ENCODE measurements around the gene BTN2A1.

The BTN2A1 gene

DNA sequence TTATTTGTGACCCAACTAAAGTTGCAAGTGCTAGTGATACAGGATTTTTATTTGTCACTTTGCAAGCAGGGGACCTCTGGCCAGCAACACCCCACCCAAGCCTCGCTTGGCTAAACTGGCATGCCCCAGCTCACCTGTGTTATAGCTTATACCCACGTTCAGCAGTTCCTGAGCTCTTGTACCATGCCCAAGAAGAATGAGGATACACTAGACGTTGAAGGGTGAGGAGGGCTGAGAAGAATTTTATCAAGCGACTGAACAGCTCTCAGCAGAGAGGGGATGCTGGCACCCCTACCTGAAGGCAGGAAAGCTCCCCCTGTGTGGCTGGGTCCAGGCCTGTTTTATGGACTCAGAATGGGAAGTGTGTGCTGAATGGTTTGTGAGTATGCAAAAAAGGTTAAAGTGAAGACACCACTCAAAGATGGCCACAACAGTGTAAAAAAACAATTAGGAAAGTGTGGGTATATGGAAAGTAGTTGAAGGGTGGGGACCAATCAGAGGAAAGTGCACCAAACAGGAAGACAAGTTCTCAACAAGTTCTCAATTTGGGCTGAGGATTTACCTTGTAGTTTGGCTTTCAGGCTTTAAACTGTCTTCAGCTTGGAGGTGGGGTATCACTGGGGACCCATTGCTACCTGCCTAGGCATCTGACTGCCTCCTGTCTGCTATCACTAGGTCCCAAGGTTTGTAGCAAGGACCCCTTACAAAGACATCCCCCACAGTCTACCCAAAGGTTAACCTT is 15.0 kb downstream of the BTN2A1 start:
- no peak for DNase-seq

DNA sequence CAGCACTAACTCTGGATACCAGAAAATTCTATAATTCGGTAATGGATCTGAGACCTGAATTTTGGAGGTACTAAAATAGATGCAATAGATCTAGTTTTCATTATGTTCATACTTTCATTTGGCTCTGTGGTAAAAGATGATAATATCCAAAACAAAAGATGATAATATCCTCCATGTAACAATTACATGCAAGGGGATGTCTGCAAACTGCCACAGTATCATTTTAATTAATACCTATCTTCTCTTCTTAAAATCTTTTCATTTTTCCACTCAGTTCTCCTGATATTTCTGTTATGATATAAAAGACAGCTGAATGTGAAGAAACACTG is 15.6 kb downstream of the BTN2A1 start:
- no peak for DNase-seq

DNA sequence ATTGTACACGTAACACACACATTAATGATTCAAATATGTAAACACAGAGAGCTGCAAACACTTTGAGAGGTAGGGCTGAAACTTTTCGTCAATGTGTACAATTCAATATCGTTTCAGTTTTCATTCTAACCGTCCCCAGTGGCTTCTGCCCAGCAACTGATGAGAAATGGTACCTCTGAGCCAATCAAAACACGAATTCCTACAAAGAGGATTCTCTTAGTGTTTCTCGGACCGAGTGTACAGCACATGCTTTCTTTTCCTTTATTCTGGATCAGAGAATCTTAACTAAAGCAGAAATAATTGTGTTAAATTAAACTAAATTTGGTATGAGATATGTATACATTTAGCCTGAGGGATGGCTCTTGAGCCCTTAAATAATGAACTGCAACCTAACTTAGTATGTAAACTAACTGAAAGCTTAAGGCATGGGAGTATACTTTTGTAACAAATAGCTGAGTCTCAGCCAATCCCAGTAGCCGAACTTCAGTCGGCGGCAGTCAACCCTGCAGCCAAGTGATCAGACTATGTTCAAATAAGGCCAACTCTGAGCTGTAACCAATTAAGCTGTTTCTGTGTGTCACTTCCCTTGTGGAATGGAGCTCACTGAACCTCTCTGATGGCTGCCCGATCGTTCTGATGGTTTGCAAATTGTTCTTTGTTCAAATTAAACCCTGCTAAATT is 16.1 kb downstream of the BTN2A1 start:
- DNase-seq = no peak

DNA sequence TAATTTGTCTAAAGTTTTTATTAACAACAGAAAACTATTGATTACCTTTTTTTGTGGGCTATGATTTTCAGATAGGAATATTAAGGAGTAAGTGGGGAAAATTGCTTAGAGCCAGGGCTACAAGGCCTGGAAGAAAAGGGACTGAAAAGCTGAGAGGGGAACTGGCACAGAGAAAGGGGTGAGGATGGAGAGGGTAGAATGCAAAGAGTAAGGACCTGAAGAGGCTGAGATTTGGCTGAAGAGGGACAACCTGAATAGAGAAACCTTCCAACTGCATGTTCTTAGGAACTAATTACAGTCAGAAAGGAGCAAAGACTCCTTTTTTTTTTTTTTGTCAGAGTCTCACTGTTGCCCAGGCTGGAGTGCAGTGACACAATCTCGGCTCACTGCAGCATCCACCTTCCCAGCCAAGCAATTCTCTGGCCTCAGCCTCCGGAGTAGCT is 16.7 kb downstream of the BTN2A1 start:
- DNase-seq = no peak

DNA sequence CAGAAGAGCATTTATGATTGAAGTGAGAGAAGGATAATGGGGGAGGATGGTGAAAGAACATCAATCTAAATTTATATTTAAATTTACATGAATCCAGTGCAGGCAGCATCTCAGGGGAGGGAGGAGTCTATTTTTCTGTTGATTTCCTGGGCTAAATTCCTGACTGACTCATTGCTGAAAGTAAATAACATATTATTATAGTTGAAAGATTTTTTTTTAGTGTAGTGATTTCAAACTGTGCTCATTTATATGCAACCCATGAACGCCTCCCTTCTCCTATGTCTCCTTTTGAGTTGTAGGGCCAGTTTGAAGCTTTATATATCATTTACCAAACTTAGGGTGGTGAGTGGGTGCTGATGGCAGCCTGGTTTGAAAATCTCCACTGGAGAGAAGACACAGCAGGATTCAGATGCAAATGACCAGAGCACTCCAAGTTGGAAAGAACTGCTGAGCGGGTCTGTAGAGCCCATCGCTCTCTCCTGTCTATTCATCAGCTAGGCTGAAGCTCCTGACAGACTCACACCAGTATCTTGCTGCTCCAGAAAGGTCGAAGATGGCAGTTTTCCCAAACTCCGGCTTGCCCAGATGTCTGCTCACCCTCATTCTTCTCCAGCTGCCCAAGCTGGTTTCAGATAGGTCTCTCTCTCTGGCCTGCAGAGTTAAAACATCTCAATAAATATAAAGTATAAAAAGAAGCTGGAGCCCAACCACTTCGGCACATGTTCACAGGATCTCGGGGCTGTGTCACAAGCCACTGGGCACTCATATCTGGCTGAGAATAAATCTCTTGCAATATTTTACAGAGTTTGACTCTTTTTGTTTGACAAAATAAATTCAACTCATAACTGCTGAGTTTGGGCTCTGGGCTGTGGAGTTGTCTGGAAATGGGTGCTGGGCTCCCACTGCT is 18.3 kb downstream of the BTN2A1 start:
- DNase-seq = no peak

DNA sequence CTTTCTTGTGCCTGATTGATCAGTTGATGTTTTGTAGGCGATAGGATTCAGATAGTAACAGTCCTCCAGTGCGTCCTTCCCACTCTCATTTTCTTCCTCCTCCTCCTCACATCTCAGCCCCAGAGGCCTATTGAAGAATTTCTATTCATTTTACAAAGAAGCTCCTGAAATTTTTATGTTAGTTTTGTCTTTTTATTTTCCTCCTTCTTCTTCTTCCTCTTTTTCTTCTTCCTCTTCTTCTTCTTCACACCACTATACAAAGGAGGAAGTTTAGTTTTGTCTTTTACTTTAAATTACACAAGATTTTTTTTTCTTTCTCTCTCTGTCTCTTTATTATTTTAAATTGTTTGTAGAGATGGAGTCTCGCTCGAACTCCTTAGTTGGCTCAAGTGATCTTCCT is 19.1 kb downstream of the BTN2A1 start:
- DNase-seq = no peak

DNA sequence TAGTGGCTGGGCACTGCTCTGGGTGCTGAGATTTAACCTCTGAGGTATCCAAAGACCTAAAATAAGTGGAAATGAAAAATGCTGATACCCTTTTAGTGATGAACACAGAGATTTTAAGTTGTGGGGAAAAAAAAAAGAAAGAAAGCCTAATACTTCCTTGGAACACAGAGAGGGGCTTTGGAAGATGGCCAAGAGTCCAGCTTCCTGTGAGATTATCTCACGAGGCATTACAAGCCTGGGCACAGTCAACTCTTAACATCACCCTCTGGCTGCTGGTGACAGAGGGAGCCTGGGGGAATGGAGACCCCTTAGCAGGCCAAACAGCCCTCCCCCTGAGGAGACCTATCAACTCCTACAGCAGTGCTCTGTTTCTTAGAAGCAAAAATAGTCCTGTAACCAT is 19.7 kb downstream of the BTN2A1 start:
- DNase-seq = no peak

DNA sequence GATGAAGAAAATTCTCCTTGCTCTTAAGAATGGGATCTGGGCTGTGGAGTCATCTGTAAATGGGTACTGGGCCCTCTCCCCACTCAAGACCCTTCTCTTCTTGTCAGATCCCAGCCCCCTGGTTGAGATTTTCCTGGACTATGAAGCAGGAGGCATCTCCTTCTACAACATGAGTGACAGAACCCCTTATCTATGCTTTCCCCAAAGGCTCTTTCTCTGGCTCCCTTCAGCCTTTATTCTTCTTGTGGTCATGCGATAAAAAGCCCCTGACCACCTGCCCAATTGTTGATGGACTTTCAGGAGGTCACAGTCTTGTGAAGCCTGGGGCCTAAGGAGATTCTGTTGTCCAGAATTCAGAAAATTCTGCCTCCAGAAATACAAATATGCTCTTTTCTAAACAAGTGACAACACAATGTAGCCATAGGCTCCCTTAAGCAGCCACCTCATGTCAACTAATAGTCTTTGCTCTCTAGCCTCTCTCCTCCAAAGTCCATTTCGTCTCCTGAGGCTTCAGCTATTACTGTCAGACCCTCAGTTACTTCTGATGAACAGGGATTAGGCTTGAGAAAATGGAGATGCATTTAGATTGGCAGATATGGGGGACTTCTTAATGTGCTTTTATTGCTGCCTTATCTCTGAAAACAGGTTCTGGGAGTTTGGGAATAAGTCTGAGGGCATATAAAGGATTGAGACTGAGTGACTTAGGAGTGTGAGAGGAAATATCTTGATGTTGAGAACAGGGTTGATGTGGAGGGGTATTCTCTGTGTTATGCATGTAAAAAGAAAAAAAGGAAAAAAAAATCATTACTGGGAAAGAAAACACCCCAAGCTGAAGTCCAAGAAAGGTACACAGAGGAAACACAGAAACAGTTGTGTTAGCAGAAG is 20.6 kb downstream of the BTN2A1 start:
- DNase-seq = no peak

DNA sequence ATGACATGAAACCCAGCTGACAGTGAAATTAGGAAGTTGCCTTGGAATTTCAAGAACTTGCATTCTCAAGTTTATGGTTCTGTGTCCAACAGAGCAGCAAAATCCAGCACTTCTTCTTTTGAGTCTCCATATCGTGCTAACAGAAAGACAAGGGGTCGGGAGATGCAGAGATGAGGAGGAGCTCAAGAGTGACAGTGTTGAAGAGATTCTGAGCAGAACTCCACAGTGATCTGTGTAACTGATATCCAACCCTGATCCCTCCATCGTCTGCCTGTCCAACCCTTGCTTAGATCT is 21.2 kb downstream of the BTN2A1 start:
- no peak for DNase-seq

DNA sequence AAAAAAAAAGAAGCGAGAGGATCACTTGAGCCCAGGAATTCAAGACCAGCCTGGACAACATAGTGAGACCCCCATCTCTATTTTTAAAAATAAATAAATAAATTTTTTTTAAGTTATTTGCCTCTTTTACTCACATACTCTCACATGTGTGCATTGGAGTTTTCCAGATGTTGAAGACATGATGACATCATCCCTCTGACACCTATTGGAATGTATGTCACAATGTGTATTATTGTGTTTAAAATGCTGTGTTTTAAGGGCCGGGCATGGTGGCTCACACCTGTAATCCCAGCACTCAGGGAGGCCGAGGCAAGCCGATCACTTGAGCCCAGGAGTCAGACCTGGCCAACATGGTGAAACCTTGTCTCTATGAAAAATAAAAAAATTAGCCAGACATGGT is 24.6 kb downstream of the BTN2A1 start:
- no peak for DNase-seq

DNA sequence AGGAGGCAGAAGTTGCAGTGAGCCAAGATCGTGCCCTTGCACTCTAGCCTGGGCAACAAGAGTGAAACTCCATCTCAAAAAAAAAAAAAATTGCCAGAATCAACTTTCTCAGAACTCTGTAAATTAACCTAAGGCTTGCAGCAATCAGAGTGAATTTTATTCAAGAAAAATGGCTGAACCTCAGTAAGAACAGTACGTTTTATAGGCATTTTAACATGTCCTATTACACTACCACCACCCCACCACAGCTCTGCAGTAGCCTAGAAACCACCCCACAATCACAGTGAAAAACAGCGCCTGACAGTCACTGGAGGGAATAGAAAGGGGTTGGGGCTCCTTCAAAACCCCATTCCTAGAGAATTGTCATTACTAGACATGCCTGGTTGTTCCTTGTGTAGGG is 26.0 kb downstream of the BTN2A1 start:
- no peak for DNase-seq

DNA sequence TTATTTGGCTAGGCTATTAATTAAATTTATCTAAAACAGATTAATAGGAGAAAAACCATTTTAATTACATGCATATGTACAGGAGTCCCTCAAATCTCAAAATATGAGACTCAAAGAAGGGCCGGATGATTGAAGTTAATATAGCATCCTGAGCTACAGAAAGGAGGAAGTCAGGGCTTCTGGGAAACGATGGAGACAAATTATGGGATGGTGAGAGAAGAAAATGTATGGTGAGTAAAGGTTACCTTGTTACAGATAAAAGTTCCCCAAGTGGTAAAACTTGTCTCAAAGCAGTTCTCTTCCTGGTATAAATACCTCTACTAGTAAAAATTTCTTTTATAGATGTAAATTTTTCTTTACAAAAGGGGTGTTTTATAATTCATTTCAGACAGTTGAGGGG is 26.4 kb downstream of the BTN2A1 start:
- DNase-seq = no peak

DNA sequence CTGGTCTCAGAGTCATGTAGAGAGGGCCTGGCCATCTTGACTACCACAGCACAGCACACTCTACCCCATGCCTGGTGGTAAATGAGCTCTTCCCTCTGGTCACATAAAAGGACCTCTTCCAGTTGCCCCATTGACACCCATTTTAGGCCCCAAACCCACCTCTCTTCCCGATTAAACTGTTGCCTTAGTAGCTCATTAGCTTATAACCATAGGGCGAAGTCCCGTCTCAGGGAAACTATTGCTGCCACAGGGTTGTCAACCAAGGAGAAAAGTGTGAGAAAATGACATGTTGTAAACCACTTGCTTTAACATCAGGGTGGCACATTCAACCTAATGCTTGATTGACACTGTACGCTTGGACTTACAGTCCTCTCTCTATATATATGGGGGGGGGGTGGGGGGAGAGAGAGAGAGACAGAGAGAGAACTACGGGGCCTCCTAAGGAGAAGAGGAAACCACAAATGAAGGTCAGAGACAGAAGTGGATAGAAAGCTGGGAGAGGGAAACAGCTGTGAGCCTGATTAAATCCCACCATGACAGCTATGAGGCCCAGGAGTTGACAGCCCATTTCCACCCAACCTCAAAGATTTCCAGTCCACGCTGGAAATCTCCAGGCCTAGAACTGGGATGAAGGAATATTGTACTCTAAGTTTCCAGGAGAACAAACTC is 27.5 kb downstream of the BTN2A1 start:
- no peak for DNase-seq

DNA sequence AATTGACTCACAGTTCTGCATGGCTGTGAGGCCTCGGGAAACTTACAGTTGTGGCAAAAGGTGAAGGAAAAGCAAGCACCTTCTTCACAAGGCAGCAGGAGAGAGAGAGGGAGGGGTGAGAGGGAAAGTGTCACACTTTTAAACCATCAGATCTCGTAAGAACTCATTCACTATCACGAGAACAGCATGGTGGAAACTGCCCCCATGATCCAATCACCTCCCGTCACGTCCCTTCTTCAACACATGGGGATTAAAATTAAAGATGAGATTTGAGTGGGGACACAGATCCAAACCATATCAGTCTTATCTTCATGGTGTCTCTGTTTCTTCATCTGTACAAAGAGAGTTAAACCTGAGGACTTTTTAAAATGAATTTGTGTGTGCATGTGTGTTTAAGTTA is 28.6 kb downstream of the BTN2A1 start:
- DNase-seq = no peak

DNA sequence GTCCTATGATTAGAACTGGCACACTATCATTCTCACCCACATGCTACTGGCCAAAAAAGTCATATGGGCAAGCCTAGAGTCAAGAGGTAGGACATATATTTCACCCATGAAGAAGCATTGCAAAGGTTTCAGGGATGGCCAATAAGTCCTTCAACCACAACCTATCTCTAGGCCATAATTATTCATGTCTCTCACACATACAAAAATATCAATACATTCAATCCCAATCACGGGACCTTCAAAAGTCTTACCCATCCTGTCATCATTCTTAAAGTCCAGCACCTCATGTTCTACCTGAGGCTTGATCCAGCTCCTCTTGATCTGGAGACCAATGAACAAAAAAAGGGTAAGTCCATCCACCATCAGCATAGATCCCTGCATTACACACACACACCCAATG is 29.7 kb downstream of the BTN2A1 start:
- no peak for DNase-seq

DNA sequence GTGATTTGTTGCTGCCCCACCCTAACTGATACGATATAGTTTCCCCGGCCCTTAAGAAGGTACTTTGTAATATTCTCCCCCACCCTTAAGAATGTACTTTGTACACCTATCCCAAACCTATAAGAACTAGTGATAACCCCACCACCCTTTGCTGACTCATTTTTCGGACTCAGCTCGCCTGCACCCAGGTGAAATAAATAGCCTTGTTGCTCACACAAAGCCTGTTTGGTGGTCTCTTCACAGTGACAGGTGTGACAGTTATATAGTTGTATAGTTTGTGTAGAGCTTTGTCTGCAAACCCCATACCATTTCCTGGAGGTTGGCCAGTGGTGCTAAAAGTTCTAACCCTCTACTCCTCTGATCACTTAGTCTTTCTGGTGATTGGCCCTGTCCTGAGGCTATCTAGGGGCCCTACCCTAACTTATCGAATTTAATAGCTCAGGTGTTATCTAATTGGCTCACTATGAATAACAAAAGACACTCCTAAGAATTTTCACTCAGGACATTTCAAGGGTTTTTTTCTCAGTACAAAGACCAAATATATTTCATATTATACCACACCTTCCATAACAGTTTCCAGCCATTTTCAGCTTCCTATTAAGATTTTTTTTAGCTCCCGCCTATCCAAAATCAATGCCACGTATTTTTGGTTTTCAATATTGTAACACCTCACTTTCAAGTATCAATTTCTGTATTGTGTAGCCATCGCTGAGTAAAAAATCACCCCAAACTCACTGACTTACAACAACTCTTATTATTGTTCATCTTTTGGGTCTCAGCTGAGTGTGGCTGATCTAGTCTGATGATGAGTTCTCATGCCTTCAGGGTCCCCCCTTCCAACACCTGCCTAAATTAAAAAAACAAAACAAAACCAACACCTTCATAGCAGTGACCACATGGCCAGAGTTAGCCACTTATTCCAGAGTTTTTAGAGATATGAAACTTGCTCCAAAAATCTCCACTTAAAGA is 32.5 kb downstream of the BTN2A1 start:
- DNase-seq = no peak

DNA sequence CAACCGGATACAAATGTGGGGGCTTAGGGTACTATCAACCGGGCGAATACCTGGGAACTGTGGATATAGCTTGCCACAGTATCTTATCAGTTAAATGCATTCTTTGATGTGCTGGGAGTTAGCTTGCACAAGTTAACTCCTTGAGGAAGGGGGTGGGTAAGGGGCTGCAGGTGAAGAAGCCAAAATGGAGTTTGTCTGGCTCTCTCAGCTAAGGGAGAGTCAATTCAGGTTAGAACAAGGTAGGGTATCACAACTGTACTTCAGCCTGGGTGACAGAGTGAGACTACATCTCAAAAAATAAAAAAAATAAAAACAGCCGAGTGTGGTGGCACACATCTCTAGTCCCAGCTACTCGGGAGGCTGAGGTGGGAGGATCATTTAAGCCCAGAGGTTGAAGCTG is 33.8 kb downstream of the BTN2A1 start:
- DNase-seq = no peak

DNA sequence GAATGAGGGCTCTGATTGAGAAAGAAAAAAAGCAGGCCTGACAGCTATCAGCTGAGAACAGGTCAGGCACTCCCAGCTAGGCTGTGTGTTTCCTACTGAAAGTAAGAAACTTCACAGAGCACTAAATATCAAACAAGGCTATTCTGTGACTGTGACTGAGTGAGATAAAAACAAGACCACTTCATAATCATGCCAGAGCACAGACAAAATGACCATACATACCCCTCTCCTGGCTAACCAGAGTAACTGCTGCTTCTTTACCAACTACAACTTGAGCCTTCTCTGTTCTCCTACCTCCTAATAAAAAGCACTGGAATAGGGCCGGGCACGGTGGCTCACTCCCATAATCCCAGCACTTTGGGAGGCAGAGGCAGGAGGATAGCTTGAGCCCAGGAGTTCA is 35.5 kb downstream of the BTN2A1 start:
- no peak for DNase-seq

DNA sequence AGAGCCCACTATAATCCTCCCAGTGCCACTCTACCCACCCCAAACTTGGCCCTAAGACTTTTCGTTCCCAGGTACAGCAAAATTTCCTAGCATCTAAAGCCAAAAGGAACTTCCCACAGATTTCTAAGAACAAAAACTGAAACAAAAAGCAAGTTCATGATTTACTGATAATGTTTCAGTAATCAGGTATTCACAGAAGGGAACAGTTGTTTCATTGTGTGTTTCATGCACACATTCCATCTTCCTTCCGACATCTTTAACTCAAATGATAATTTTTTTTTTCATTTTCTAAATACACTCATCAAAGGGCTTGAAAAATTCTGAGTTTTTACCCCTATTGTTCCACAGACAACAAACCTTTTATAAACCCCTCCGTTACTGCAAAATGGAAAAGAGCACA is 36.4 kb downstream of the BTN2A1 start:
- no peak for DNase-seq

DNA sequence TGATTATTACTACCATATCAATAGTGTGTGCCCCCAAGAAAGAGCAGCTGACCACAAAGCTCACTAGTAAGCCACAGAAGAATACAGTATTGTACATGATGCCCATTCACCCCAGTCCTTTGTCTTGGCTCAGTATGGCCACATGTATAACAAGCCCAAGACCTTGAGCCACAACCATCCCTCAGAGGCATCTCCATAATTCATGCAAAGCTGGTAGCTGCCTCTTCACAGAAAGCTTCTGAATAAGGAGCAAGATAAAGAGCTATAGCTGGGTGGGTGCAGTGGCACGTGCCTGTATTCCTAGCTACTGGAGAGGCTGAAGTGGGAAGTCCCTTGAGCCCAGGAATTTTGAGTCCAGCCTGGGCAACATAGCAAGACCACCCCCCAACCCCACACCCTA is 37.5 kb downstream of the BTN2A1 start:
- no peak for DNase-seq

DNA sequence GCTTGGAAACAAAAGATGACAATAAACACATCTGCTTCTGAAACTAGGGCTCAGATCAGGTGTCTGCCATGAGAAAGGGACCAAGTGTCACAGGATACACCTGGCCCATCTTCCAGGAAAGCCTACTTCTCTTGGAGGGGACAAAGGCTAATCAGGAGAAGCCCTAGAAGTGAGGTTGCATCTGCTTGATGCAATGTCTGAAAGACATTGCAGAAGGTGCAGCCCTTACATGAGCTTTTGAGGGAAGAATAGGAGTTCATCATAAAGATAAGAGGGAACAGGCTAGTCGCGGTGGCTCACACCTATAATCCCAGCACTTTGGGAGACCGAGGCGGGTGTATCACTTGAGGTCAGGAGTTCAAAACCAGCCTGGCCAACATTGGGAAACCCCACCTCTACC is 39.9 kb downstream of the BTN2A1 start:
- DNase-seq = no peak

Measured in NCI-H2171 treated with DMSO at 0.1 percent for 48 hours (cell line).